HG03045 (cell line): ENCODE results near the gene PPP2R5C.
"Not testable (repeated sequence)": the region's sequence is repeated elsewhere in the genome, so short reads cannot be mapped to it uniquely, and the experiment has no call there.

ENCODE experiments used
- ATAC-seq: cut with Tn5 transposase; IDR thresholded peaks from one replicate; pipeline ENCODE4 v1.9.1; 2021; ENCODE audit warnings: mild to moderate bottlenecking, moderate library complexity; ENCODE audit not compliant: unreplicated experiment

PPP2R5C gene

DNA sequence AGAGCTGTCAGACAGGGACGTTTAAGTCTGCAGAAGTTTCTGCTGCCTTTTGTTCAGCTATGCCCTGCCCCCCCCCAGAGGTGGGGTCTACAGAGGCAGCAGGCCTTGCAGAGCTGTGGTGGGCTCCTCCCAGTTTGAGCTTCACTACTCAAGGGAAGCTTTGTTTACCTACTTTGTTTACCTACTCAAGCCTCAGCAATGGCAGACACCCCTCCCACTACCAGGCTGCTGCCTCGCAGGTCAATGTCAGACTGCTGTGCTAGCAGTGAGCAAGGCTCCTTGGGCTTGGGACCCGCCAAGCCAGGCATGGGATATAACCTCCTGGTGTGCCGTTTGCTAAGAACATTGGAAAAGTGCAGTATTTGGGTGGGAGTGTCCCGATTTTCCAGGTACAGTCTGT lies 11.8 kb upstream of the PPP2R5C start:
- not testable (repeated sequence) for ATAC-seq

DNA sequence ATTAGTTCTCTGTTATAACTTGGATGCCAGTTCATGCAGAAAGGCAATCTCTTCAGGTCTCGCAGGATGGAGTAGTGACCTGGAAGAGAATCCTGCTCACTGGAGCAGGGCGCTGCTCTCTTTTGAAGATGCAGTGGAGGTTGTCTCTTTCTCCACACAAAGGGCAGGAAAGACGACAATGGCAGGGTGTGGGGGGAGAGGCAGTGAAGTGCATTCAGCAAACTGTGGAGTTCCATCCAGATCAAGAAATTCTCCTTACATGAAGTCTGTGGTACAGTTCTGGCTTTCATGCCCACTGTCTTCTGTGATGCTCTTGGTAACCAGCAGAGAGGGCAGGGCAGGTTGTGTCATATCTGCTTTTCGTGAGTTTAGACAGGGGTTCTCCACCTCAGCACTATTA lies 6.6 kb upstream of the PPP2R5C start:
- ATAC-seq: no peak

DNA sequence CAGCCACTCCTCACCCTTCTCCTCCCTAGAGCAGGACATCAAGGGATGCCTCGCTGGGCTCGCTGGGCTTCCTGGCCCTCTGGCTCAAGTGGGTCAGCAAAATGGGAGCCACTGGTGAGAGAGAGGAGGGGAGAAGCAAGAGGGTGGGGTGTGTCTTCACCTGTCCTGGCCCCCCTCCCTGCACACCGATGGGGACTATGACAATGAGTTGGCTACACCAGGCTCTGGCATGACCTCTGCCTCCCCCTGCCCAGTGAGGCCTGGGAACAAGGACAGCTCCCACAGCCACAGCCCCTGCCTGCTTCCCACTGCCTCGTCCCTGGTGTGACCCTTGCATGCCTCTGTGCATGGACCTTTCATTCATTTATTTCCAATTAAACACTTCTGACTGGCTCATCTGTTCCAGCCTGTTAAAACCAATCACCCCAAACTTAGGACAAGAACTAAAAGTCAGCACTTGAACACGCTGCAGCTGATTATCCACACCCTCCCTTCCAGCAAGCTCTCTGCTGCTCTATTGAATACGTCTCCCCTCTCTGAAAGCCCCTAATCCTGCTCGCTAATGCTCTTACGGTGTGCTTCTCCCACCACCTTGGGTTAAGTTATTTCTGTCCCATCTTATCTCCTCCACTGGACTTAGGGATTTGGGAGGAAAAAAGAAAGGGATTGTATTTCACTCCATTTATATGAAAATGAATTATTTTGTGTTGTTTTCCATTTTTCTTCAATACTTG lies 5.8 kb upstream of the PPP2R5C start:
- no peak for ATAC-seq

- no peak for ATAC-seq
Measured at GRCh38 chr14:101757064-101757838, 4.3 kb upstream of the PPP2R5C start.

DNA sequence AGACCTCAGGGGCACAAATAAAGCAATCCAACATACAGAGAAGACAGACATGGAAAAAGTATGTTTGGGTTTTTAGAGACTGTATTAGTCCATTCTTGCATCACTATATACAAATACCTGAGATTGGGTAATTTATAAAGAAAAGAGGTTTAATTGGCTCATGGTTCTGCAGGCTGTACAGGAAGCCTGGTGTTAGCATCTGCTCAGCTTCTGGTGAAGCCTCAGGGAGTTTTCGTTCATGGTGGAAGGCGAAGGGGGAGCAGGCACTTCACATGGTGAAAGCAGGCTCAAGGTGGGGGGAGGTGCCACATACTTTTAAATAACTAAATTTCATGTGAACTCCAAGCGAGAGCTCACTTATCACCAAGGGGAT lies 3.7 kb upstream of the PPP2R5C start:
- ATAC-seq: no peak

DNA sequence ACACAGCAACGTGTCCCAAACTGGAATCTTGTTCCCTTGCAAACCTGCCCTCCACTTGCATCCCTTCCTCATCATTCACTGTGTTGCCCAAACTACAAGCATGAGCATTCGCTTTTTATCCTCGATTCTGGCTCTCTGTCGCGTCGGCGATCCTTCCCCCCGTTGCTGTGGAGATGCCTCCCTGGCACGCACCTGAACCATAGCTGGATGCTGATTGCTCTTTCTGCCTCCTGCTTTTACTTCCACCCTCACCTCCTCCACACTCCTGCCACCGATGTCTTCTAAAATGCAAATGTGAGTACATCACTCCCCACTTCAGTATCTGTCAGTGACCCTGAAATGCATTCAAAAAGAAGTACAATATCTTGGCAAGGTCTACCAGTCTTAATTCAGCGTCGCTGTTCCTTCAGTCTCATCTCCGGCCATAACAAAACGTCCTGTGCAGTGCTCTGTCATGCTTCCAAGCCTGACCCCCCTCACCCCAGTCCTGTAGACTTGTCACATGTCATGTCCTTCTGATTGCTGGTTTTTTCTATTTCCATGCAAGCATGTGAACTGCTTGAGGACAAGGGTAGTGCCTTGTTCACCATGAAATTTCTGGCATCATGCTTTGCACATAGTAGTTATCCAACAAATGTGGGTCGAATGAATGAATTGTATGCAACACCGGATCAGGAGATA lies 2.5 kb upstream of the PPP2R5C start:
- no peak for ATAC-seq

GRCh38 chr14:101760138-101761011 lies 1.1 kb upstream of the PPP2R5C start:
- ATAC-seq: peak; percentile 46

- ATAC-seq: peak; percentile 29
Measured at GRCh38 chr14:101761881-101762529, 496 bp downstream of the PPP2R5C start.

DNA sequence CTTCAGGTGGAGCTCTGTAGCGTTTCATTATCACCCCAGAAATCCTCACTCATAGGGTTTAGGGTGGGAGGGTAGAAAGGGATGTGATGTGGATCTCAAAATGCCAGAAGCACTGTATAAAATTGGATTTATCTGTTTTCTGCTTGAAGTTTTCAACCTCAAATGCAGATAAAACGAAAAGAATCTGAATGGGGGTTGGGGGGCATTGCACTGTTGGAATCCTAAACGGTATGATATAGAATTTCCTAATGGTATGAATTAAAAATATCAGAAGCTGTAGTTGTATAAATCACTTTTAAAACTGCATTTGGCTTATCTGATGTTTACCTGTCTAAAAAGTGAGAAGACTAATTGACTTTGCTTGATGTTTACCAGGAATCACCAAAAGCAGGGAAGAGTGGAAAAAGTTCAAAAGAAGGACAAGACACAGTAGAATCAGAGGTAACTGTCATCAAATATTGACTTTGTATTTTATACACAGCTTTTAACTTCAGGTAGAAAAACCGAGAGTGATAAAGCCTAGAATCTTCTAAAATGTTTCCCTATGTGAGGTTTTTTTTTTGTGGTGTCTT lies 1.1 kb downstream of the PPP2R5C start:
- no peak for ATAC-seq

DNA sequence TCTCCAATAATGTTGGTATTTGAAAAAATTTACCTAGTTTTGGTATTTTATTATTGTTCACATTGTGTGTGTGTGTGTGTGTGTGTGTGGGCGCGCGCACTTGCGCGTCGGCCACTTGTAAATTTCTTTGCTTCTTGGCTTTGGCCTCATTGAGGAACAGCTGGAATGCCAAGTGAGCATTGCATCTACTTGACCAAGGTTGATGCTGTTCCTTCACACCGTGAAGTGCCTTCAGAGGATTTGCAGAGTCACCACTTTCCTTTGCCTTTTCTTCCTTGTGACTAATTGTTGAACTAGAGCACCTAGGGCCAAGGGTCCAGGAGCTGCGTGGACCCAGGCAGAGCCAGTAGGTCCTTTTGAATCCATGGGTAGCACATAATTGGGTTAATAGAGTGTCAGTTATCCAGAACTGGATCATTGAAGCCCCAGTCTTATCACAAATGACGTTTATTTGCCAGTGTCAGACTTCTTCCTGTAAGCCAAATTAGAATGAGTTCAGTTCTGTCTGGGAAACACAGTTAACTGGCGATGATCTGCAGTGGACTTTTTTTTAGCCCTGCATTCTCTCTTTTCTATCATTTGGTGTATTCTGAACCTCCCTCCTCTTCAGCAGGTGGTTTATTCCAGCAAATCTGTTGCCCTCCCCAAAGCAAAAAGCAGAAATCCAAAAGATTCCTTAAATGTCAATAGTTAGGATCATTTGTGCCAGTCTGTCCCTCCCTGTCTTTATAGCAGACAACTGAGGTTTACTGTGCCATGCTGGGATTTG lies 2.6 kb downstream of the PPP2R5C start:
- no peak for ATAC-seq

DNA sequence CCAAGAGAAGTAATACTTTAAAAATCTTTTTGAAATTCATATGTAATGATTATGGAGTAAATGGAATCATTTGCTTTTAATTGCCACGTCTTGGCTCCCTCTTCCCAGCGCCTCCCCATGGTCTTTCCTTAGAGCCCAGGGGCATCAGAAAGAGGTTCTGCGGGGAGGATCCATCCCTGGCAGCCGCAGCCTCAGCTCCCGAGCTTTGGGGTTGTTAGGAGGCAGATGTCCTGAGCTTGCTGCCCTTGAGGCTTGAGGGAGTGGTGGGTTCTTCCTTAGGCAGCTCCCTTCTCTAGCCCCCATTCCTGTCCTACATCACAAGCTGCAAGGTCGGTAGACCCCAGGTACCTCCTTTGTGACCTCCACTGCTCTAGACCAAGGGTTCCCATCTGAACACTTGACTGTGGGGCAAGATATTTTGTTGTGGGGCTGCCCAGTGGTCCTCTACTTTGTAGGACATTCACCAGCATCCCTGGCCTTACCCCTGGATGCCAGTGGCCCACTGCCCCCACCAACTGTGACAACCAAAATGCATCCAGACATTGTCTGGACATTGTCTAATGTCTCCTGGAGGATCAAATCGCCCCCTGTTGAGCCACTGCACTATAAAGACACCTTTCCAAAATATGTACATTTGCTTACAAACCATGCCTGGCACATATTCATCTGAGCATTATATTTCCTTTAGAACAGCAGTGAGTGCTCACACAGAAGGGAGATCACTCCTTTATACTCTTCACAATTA lies 6.3 kb downstream of the PPP2R5C start:
- no peak for ATAC-seq

- no peak for ATAC-seq
Measured at GRCh38 chr14:101770183-101770582, 8.7 kb downstream of the PPP2R5C start.

- no peak for ATAC-seq
Measured at GRCh38 chr14:101772770-101773169, 11.3 kb downstream of the PPP2R5C start.

DNA sequence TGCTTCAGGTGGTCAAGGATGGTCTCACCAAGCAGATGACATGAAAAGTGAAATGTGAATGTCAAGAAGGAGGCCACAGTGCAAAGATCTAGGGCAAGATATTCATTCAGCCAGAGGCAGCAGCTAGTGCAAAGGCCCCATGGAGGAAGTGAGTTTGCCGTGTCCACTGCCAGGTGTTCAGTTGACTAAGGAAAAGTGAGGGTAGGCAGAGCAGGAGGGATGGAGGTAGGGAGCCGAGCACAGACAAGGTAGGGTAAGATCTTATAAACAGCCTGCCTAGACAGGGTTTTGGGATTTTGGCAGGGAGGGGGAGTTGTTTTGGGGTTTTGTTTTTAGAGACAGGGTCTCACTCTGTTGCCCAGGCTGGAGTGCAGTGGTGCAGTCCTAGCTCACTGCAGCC lies 11.9 kb downstream of the PPP2R5C start:
- no peak for ATAC-seq

DNA sequence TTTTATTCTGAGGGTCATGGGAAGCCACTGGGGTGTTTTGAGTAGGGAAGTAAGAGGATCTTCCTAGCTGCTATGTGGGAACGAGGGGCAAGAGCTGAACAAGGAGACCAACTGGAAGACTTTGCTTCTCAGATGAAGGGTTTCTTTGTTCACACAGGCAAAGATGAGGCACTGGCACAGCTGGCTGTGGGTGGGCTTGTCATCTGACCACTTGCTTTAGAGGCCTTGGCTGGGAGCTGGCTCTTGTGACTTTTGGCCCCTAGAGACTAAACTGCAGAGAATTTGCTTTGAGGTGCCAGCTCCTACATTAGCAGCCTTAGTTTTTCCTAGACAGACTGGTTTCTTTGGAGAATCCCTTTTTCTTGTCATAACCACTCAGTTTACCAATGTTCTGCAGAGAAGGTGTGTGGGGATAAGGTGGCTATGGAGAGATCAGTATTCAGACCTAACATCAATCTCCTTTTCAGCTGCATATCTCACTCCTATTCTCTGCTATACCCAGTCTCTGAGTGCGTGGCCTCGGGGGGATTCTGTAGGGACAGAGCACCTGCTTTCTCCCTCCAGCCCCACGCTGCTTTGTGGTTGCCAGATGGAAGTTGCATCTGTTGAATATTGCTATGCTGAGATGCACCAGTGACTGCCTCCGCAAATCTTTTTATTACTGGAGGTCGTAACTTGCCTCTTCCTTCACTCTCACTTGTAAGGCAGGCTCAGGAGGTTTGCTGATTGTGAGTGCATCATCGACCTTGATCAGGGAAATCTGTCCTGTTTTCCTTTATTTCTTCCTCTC lies 12.7 kb downstream of the PPP2R5C start:
- ATAC-seq: no peak

- no peak for ATAC-seq
Measured at GRCh38 chr14:101774814-101775213, 13.3 kb downstream of the PPP2R5C start.

GRCh38 chr14:101775826-101776225 lies 14.3 kb downstream of the PPP2R5C start:
- no peak for ATAC-seq

DNA sequence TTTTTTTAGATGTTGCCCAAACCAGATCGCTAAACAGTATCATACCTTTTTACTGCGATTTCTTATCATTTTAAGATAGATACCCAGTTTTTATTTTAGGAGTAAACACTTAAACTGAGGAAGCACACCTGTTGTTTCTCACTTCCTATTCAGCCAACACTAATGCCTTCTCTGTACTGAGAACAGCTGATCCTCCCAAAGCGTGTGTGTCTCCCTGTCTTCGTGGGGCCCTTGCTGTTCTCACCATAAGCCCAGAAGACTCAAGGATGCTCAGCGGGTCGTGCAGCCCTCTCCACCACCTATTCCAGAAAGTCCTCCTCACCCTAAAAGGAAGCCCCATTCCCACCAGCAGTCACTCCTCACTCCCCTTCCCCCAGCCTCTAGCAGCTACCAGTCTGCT lies 14.8 kb downstream of the PPP2R5C start:
- ATAC-seq: no peak
